Dendritic cell treated with granulocyte-macrophage colony-stimulating factor and Interleukin-4, amounts not matched to agents 40 ng/mL and 50 ng/mL, for 4 days (primary cell): ENCODE results near the gene ACTC1.
"Not testable (repeated sequence)": the region's sequence is repeated elsewhere in the genome, so short reads cannot be mapped to it uniquely, and the experiment has no call there.

Experiments
- H3K27ac Mint-ChIP-seq: one replicate; pipeline ENCODE4 v1.8.0; 2022; ENCODE audit warnings: mild to moderate bottlenecking, mixed read lengths
- H3K27me3 Mint-ChIP-seq: one replicate; pipeline ENCODE4 v1.8.0; 2022; ENCODE audit warnings: mild to moderate bottlenecking, mixed read lengths
- H3K36me3 Mint-ChIP-seq: one replicate; pipeline ENCODE4 v1.8.0; 2022; ENCODE audit warnings: low read depth, mixed read lengths
- H3K4me1 Mint-ChIP-seq: one replicate; pipeline ENCODE4 v1.8.0; 2022; ENCODE audit warnings: low read depth, mixed read lengths
- H3K4me3 Mint-ChIP-seq: one replicate; pipeline ENCODE4 v1.8.0; 2022; ENCODE audit warnings: mild to moderate bottlenecking, moderate library complexity, mixed read lengths
- H3K9me3 Mint-ChIP-seq: one replicate; pipeline ENCODE4 v1.8.0; 2022; ENCODE audit warnings: mixed read lengths
- intact Hi-C: fragments of 100-400 bp; cut with micrococcal nuclease; formaldehyde crosslinking; loops from one replicate; pipeline ENCODE4 v1.15.0; 2022

ACTC1 gene

GRCh38 chr15:34795267-34796081 lies at the start of gene ACTC1:
ACTC1 (minus strand) TSS chr15:34795549; CDS start chr15:34794808, 741 bp downstream.
- H3K4me1 Mint-ChIP-seq = no peaks in the 10 kb centered on the region
- H3K9me3 Mint-ChIP-seq = no peaks in the 10 kb centered on the region
- intact Hi-C loops = no loop called here
- no peak within 1 kb of the TSS for H3K27ac Mint-ChIP-seq
- H3K36me3 Mint-ChIP-seq = no peaks in the 10 kb centered on the region
- no peak within 1 kb of the TSS for H3K4me3 Mint-ChIP-seq
- peaks cover 55% of the 10 kb centered on the region for H3K27me3 Mint-ChIP-seq

- Mint-ChIP-seq H3K4me1 (no peaks in the 10 kb centered on the region), H3K36me3 (no peaks in the 10 kb centered on the region), H3K27me3 (no peaks in the 10 kb centered on the region), H3K27ac (no peak overlapping the region), H3K4me3 (no peak overlapping the region), H3K9me3 (no peaks in the 10 kb centered on the region)
- intact Hi-C loops = no loop called here
Measured at GRCh38 chr15:34841262-34841725, 45.9 kb upstream of the ACTC1 start.

GRCh38 chr15:34838282-34838681 lies 42.9 kb upstream of the ACTC1 start:
- no peaks in the 10 kb centered on the region for H3K4me1 Mint-ChIP-seq
- H3K27me3 Mint-ChIP-seq = no peaks in the 10 kb centered on the region
- H3K4me3 Mint-ChIP-seq = no peak overlapping the region
- intact Hi-C loops = no loop called here
- no peaks in the 10 kb centered on the region for H3K36me3 Mint-ChIP-seq
- peaks cover 8% of the 10 kb centered on the region for H3K9me3 Mint-ChIP-seq
- H3K27ac Mint-ChIP-seq = no peak overlapping the region

- intact Hi-C loops = no loop called here
- H3K4me3 Mint-ChIP-seq = no peak overlapping the region
Measured at GRCh38 chr15:34837246-34838016, 42.1 kb upstream of the ACTC1 start.

GRCh38 chr15:34828145-34828911 lies 33.0 kb upstream of the ACTC1 start:
- Mint-ChIP-seq H3K4me1 (no peaks in the 10 kb centered on the region), H3K4me3 (no peak overlapping the region), H3K27ac (no peak overlapping the region), H3K27me3 (peaks cover 5% of the 10 kb centered on the region), H3K36me3 (no peaks in the 10 kb centered on the region), H3K9me3 (no peaks in the 10 kb centered on the region)
- intact Hi-C loops = no loop called here

More at GRCh38 chr15:34837246-34838016, 42.1 kb upstream of the ACTC1 start:
- no peaks in the 10 kb centered on the region for H3K27me3 Mint-ChIP-seq
- no peak overlapping the region for H3K27ac Mint-ChIP-seq
- no peaks in the 10 kb centered on the region for H3K36me3 Mint-ChIP-seq
- H3K4me1 Mint-ChIP-seq = no peaks in the 10 kb centered on the region
- peaks cover 8% of the 10 kb centered on the region for H3K9me3 Mint-ChIP-seq

- intact Hi-C loops = no loop called here
- H3K4me3 Mint-ChIP-seq = no peak overlapping the region
- no peaks in the 10 kb centered on the region for H3K36me3 Mint-ChIP-seq
- H3K4me1 Mint-ChIP-seq = no peaks in the 10 kb centered on the region
- H3K27me3 Mint-ChIP-seq = peaks cover 5% of the 10 kb centered on the region
- no peaks in the 10 kb centered on the region for H3K9me3 Mint-ChIP-seq
- no peak overlapping the region for H3K27ac Mint-ChIP-seq
Measured at GRCh38 chr15:34821831-34822230, 26.5 kb upstream of the ACTC1 start.

- Mint-ChIP-seq H3K36me3 (no peaks in the 10 kb centered on the region), H3K4me3 (no peak overlapping the region), H3K9me3 (no peaks in the 10 kb centered on the region), H3K27me3 (no peaks in the 10 kb centered on the region), H3K27ac (no peak overlapping the region), H3K4me1 (no peaks in the 10 kb centered on the region)
- intact Hi-C loops = no loop called here
Measured at GRCh38 chr15:34820110-34820509, 24.8 kb upstream of the ACTC1 start.

- H3K9me3 Mint-ChIP-seq = no peaks in the 10 kb centered on the region
- intact Hi-C loops = no loop called here
- no peaks in the 10 kb centered on the region for H3K36me3 Mint-ChIP-seq
- no peaks in the 10 kb centered on the region for H3K4me1 Mint-ChIP-seq
- H3K27ac Mint-ChIP-seq = no peak overlapping the region
- no peak overlapping the region for H3K4me3 Mint-ChIP-seq
- H3K27me3 Mint-ChIP-seq = peaks cover 3% of the 10 kb centered on the region
Measured at GRCh38 chr15:34818526-34818925, 23.2 kb upstream of the ACTC1 start.

GRCh38 chr15:34815836-34816235 lies 20.5 kb upstream of the ACTC1 start:
- Mint-ChIP-seq H3K27me3 (peaks cover 3% of the 10 kb centered on the region), H3K4me1 (no peaks in the 10 kb centered on the region), H3K9me3 (no peaks in the 10 kb centered on the region), H3K27ac (no peak overlapping the region), H3K36me3 (no peaks in the 10 kb centered on the region), H3K4me3 (no peak overlapping the region)
- intact Hi-C loops = no loop called here

GRCh38 chr15:34813446-34814190 lies 18.3 kb upstream of the ACTC1 start:
- Mint-ChIP-seq H3K27ac (no peak overlapping the region), H3K4me3 (no peak overlapping the region), H3K36me3 (no peaks in the 10 kb centered on the region), H3K9me3 (no peaks in the 10 kb centered on the region), H3K27me3 (peaks cover 3% of the 10 kb centered on the region), H3K4me1 (no peaks in the 10 kb centered on the region)
- intact Hi-C loops = no loop called here

GRCh38 chr15:34812868-34813365 lies 17.6 kb upstream of the ACTC1 start:
- H3K27ac Mint-ChIP-seq, H3K4me1 Mint-ChIP-seq, H3K36me3 Mint-ChIP-seq, H3K27me3 Mint-ChIP-seq, H3K9me3 Mint-ChIP-seq, H3K4me3 Mint-ChIP-seq, intact Hi-C loops: not testable (repeated sequence)

- no peaks in the 10 kb centered on the region for H3K4me1 Mint-ChIP-seq
- no peak overlapping the region for H3K27ac Mint-ChIP-seq
- peaks cover 3% of the 10 kb centered on the region for H3K27me3 Mint-ChIP-seq
- intact Hi-C loops = no loop called here
- peaks cover 3% of the 10 kb centered on the region for H3K9me3 Mint-ChIP-seq
- no peak overlapping the region for H3K4me3 Mint-ChIP-seq
- no peaks in the 10 kb centered on the region for H3K36me3 Mint-ChIP-seq
Measured at GRCh38 chr15:34812369-34812768, 17.0 kb upstream of the ACTC1 start.

GRCh38 chr15:34810443-34811129 lies 15.2 kb upstream of the ACTC1 start:
- H3K27me3 Mint-ChIP-seq = peaks cover 3% of the 10 kb centered on the region
- H3K4me1 Mint-ChIP-seq = no peaks in the 10 kb centered on the region
- no peak overlapping the region for H3K27ac Mint-ChIP-seq
- peaks cover 17% of the 10 kb centered on the region for H3K9me3 Mint-ChIP-seq
- intact Hi-C loops = no loop called here
- H3K36me3 Mint-ChIP-seq = no peaks in the 10 kb centered on the region
- no peak overlapping the region for H3K4me3 Mint-ChIP-seq
